Measurements from ENCODE around the gene ADGRL2. TPM values are rescaled to one million over a fixed set of nuclear protein-coding genes. Genes with fewer than 3 reads are reported as not detected.

The ADGRL2 gene
- total and polyA plus RNA-seq, 7 donors, result 5.0 to 13.2 (median 7.2) TPM

- Histone ChIP-seq H3K4me1 (no peaks in the 10 kb centered on the region), H3K27ac (peak overlapping the region; percentile 80), H3K27me3 (ENCODE audit: insufficient read depth in 3 of 3, low read length in 2 of 3) (peaks cover 0 to 30% (median 8%) of the 10 kb centered on the region in 3 donors), H3K36me3 (ENCODE audit: insufficient read depth in 1 of 2, low read depth in 1 of 2) (no peaks in the 10 kb centered on the region), H3K9me3 (no peaks in the 10 kb centered on the region), H3K4me3 (peak overlapping the region; percentile 79)
- intact Hi-C loops (cut with DNase I), result no loop called here
- no peak for TF ChIP-seq CTCF (IDR thresholded peaks at IDR 0.05)
- ATAC-seq (peak; percentile 4 to 31 (median 26)), DNase-seq (peak; percentile 54 to 71)
- WGBS, 3 donors, result 2 to 3% (median 3%) methylated on average over 36 to 44 of the region's 44 CpGs
Measured at GRCh38 chr1:81799939-81800694, 617 bp upstream of the ADGRL2 start.

- H3K4me3 ChIP-seq, result peak overlapping the region; percentile 79
- DNase-seq (peak; percentile 23 to 58), ATAC-seq (peak; percentile 36 to 55 (median 44))
- H3K27ac ChIP-seq, result peak overlapping the region; percentile 80
- H3K9me3 ChIP-seq, result no peaks in the 10 kb centered on the region
- TF ChIP-seq CTCF (IDR thresholded peaks at IDR 0.05), result no peak
- WGBS, 3 donors, result 0 to 1% (median 1%) methylated on average over 68 to 93 of the region's 93 CpGs
- no peaks in the 10 kb centered on the region for H3K36me3 ChIP-seq (ENCODE audit: insufficient read depth in 1 of 2, low read depth in 1 of 2)
- H3K27me3 ChIP-seq (ENCODE audit: insufficient read depth in 3 of 3, low read length in 2 of 3), result peaks cover 0 to 39% (median 8%) of the 10 kb centered on the region in 3 donors
- intact Hi-C loops (cut with DNase I), result no loop called here
- H3K4me1 ChIP-seq, result no peaks in the 10 kb centered on the region
Measured at GRCh38 chr1:81801651-81802456, 1.1 kb downstream of the ADGRL2 start.

GRCh38 chr1:81802457-81802706 lies 1.6 kb downstream of the ADGRL2 start:
- peak overlapping the region; percentile 79 for H3K4me3 ChIP-seq
- peak overlapping the region; percentile 80 for H3K27ac ChIP-seq
- ATAC-seq (no peak), DNase-seq (peak in 1 of 2 donors; percentile 57)
- no peaks in the 10 kb centered on the region for H3K4me1 ChIP-seq
- H3K36me3 ChIP-seq (ENCODE audit: insufficient read depth in 1 of 2, low read depth in 1 of 2), result no peaks in the 10 kb centered on the region
- no peak for TF ChIP-seq CTCF (IDR thresholded peaks at IDR 0.05)
- no peaks in the 10 kb centered on the region for H3K9me3 ChIP-seq
- intact Hi-C loops (cut with DNase I), result no loop called here
- 0 to 1% (median 0%) methylated on average over 17 of the region's 17 CpGs for WGBS, 3 donors
- H3K27me3 ChIP-seq (ENCODE audit: insufficient read depth in 3 of 3, low read length in 2 of 3), result peaks cover 0 to 39% (median 8%) of the 10 kb centered on the region in 3 donors

- Histone ChIP-seq H3K9me3 (no peaks in the 10 kb centered on the region), H3K27ac (peak overlapping the region; percentile 80), H3K4me3 (peak overlapping the region; percentile 79), H3K27me3 (ENCODE audit: insufficient read depth in 3 of 3, low read length in 2 of 3) (peaks cover 0 to 39% (median 8%) of the 10 kb centered on the region in 3 donors), H3K36me3 (ENCODE audit: insufficient read depth in 1 of 2, low read depth in 1 of 2) (no peaks in the 10 kb centered on the region), H3K4me1 (no peaks in the 10 kb centered on the region)
- peak; percentile 70 to 77 (median 72) for ATAC-seq
- DNase-seq, result peak; percentile 69 to 79
- WGBS, 3 donors, result 1% methylated on average over 55 of the region's 55 CpGs
- peak; percentile 36 for TF ChIP-seq CTCF (IDR thresholded peaks at IDR 0.05)
- intact Hi-C loops (cut with DNase I), result no loop called here
Measured at GRCh38 chr1:81802707-81803430, 2.1 kb downstream of the ADGRL2 start.
